COLO668 (cell line): ENCODE data around the gene URI1.

Source experiments
- DNase-seq: peaks from one replicate; lab custom pipeline; 2025; ENCODE audit not compliant: unreplicated experiment; lab: John Stamatoyannopoulos, UW

The URI1 gene

GRCh38 chr19:29969891-29970290, 27.9 kb downstream of the URI1 start:
- DNase-seq, result no peak

DNA sequence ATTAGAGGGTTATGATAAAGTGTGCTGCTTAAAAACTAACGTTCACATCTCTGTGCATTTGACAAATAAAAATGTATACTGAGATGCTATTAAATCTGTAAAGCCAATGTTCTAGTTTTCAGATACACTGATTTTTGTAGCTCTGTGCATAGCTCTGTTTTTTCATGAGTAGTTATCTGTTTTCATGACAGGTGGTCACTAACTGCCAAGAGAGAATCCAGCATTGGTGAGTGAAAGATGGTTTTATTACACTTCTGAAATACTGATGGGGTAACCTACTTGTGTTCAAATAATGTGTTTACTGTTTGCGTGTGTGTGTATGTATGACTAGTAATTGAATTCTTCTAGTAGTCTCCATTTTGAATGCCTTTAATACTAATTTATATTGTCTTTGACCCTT, 29.0 kb downstream of the URI1 start:
- no peak for DNase-seq

GRCh38 chr19:29971648-29972047, 29.6 kb downstream of the URI1 start:
- no peak for DNase-seq

DNA sequence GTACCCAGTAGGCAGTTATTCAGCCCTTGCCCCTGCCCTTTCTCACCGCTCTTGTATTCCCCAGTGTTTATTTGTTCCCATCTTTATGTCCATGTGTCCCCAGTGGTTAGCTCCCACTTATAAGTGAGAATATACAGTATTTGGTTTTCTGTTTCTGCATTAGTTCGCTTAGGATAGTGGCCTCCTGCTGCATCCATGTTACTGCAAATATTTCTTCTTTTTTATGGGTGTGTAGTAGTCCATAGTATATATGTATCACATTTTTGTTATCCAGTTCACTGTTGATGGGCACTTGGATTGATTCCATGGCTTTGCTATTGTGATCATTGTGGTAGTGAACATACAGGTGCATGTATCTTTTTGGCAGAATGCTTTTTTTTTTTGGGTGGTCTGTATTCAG, 32.7 kb downstream of the URI1 start:
- no peak for DNase-seq

DNA sequence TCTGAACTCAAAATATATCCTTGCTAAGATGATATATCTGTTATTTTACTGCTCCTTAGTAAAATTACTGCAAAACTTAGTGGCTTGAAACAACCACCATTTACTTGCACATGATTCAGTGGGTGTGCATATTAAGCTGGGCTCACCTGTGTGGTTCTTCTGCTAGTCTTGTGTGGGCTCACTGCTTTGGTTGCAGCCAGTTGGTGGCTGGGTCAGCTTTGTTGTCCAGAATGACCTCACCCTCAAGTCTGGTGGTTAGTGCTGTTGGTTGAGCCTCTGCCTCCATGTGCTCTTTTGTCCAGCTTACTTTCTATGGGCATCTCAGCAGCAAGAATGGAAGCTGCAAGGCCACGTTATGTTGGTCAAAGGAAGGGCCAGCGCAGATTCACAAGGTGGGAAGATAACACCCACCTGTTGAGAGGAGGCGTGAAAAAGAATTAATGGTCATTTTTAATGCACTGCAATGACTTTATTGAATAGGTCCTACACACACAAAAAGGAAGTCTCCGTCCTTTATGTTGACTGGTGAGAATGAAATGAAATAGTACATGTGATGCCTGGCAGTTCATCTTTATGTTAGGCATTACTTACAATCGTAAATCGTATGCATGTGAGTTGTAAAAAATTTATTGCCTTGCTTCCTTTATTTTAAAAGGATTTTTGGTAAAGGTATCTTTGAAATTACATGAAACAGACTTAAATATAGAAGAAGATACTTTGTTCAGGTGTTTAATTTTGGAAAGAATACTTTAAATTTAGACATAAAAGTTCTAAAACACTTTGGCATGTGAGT, 34.3 kb downstream of the URI1 start:
- DNase-seq, result no peak

DNA sequence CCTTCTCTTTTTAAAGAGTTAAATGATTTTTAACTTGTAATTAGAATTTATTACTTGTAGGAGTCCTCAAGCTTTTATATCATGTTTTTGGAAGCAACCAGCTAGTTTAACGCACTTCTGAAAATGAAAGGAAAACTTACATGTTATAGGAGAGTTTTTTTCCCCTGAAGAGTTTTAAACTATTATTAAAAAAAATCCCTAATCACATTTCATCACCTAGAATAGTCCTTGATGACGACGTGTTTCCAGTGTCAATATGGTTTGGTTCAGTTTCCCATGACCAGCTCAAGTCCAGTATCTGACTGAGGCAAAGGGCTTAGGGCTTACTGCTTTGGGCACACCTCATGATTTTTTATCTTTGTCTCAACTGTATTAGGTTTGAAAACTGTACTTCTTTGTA, 36.0 kb downstream of the URI1 start:
- no peak for DNase-seq

DNA sequence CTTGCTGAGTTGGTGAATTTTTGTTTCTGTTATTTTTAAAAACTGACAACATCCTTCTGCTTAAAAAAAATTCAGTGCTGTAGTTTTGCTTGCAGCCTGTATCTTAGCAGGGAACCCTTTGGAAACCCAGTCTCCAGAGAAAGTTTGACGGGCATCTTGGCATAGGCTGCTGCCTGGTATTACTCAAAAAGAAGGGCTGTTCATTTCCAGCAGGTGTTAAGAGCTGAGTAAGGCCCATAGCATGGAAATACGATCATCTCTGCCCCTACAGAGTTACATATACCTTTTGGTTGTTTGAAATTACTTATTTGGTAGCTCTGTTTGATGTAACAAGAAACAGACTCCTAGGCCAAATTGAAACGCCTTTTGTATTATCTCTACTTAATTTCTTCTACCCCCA, 41.5 kb downstream of the URI1 start:
- DNase-seq, result no peak

DNA sequence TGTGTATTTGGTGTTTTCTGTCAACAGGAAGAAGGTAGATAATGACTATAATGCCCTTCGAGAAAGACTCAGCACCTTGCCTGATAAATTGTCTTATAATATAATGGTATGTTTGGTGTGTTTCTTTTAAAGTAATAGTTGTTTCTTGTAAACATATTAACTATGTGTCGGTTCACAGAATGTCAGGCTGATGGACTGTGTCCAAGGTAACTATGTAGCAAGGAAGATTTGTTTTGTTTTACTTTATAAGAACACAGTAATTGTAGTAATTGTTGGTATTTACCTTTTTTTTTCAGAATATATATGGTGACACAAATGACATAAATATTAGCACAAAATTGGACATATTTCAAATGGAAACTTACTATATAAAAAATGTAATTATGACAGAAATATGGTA, 43.2 kb downstream of the URI1 start:
- DNase-seq, result no peak

DNA sequence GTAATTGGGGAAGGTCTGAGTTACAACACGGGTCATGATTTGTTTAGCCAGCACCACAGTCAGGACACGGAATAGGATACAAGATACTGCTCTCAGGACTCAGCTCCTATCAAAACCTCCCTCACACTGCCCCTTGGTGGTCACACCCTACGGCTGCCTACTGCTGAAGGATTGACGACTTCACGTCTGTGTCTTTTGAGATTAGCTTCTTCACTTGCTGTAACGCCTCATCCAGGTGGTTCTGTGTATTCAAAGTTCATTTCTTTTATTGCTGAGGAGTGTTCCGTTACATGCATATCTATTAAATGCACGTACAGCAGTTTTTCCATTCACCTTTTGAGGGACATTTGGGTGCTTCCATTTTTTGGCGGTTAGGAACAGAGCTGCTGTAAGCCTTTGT, 46.3 kb downstream of the URI1 start:
- DNase-seq, result no peak

- DNase-seq, result no peak
Measured at GRCh38 chr19:29992233-29992867, 50.3 kb downstream of the URI1 start.

GRCh38 chr19:29999490-29999889, 57.5 kb downstream of the URI1 start:
- no peak for DNase-seq

DNA sequence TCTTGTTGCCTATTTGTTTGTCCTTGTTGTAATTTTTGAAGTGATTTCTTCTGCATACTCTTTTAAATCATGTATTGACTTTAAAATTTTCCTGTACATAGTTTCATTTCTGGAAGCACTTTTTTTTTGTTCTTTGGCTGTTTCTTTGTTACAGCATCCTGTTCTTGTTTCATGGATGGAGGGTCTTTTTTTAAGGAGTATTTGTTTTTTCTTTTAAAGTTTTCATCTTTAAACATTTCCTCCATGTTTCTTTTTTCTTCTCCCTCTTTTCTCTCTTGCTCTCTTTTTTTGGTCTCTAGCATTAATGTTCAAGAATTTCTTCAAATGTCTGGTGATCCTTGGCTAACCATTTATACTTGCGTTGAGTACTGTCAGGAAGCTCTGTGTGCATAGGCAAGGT, 58.8 kb downstream of the URI1 start:
- no peak for DNase-seq

DNA sequence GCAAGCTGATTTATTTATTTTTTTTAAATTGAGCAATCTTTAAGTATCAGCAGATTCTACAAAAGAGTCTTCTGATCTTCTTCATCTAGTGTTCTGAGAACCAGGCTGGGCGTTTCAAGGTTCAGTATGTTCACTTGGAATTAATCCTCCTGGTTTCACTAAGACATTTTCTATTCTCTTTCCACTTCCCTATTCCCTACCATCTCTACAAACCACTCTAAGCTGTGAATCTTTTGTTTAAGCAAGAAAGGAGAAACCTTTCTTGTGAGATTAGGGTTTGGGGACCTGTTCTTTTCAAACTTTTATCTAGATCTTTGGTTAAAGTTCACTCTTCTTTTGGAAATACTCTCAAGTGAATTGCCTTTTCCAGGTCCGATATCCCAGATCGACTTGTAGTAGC, 59.3 kb downstream of the URI1 start:
- DNase-seq, result no peak

DNA sequence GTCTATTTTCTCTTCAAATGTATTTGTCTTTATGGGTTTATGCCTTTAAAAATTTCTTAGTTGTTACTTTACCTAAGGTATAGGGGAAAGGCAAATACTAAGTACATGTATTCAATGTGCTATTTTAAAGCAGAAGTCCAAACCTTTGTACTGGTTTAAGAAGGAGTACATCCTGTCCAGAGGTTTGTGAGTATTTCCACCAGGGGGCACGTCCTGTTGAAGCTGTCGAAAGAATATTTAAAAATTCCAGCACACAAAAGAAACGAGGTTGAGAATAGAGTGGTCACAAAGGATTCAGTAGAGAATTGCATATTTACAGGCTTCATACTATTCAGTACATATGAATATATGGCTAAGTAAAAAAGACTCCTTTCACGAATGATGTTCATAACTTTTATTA, 59.8 kb downstream of the URI1 start:
- DNase-seq, result no peak

DNA sequence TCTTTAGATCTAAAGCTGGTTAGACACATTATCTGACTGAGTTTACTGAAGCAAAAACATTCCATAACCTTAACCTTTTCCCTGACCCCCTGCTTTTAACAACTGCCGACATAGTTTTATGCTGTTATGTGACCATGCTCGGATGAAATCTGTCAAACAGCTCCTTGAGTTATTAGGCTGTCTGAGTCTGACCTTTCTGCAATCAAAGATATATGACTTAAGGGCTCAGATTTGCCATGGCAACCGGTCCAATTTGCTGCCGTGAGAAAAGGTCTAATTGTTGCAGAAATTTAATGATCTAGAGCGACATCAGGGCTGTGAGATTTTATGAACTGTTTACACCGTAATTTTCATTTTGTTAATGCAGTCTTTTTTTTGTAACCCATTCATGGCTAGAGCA, 61.8 kb downstream of the URI1 start:
- no peak for DNase-seq

DNA sequence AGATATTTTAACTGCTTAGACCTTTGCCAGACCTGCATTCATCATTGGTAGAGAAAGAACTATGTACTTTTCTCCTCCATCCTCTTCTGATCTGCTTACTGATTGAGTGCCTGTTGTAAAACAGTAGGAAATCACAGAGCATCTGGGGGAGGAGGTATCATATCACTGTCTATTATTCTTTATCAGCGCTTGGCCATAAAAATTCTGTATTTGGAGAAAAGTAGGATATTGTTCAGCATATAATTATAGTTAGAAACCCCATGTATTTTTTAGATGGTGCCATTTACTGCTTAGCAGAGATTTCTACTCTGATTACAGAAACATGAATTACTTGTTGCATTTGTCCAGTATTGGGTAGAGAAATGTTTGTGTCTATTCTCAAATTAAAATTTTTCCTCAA, 62.4 kb downstream of the URI1 start:
- no peak for DNase-seq

DNA sequence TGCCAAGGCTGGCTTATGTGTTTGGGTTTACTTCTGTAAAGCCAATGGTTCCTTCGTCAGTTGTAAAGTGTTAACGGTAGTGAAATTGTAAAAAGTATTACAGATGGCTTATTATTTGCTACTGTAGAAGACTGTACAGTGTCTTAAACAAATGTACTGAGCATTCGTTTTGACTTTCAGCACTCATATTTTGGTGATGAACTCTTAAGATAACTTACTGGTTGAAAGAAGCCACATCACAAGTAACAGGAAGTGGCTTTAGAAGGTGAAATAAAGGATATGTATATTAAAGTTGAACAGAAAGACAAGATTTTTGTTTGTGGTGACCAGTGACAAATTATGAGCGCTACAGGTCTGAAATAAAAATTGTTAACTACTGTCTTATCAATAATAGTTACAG, 64.2 kb downstream of the URI1 start:
- DNase-seq, result no peak

DNA sequence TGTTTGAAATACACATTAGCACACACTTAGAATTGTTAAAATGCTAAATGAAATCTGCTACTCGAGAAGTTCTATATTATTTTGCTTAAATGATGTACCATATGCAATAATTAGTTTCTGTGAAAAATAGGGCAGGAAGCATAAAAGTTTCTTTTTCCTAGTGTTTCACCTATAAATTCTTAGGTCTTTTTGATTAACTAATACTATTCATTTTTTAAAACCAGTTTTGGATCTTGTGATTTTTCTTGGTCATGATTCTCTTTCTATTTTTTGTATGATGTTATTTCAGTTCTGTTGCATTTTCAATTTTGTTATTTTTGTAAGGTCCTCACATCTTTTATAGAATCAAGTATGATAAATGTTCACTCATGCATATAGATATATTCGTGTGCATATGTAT, 66.1 kb downstream of the URI1 start:
- DNase-seq, result no peak

- no peak for DNase-seq
Measured at GRCh38 chr19:30009013-30009412, 67.0 kb downstream of the URI1 start.

- DNase-seq, result no peak
Measured at GRCh38 chr19:30011051-30011578, 69.1 kb downstream of the URI1 start.

GRCh38 chr19:30014770-30015169, 72.7 kb downstream of the URI1 start:
- no peak for DNase-seq

DNA sequence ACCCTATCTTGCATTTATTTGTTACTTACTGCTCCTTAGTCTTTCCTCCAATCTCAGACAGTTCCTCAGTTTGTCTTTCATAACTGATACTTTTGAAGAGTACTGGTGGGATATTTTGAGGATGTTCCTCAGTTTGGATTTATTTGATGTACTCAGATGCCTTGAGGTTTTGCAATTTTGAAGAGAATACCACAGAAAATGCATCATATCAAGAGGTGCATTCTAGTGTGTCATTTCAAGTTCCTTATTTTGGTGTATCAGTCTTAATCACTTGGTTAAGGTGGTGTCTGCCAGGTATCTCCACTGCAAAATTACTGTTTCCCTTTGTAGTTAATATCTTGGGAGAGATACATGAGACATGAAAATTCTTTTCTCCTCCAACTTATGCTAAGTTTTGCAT, 75.1 kb downstream of the URI1 start:
- no peak for DNase-seq

- no peak for DNase-seq
Measured at GRCh38 chr19:30020189-30020588, 78.2 kb downstream of the URI1 start.
